ENCODE measurements around the gene TMEM19.

GRCh38 chr12:71666259-71666658 is 19.6 kb upstream of the TMEM19 start:
- TF ChIP-seq POLR2A (IDR thresholded peaks at IDR 0.05): no peak
- no peak for TF ChIP-seq CTCF (IDR thresholded peaks at IDR 0.05)

All from body of pancreas (tissue), 4 donors.